ENCODE measurements around the gene VPS39.

VPS39 gene

DNA sequence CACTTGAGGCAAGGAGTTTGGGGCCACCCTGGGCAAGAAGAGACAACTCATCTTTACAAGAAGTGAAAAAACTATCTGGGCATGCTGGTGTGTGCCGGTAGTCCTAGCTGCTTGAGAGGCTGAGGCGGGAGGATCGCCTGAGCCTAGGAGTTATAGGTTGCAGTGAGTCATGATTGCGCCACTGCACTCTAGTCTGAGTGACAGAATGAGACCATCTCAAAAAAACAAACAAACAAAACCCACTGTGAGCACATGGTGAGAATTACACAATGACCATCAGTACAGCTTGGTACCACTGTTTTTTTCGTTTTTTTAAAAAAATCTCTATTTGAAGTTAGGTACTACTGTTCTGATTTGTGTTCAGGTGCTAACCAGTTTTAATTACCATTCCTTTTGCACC, 13.6 kb downstream of the VPS39 start:
- no peak for DNase-seq

DNA sequence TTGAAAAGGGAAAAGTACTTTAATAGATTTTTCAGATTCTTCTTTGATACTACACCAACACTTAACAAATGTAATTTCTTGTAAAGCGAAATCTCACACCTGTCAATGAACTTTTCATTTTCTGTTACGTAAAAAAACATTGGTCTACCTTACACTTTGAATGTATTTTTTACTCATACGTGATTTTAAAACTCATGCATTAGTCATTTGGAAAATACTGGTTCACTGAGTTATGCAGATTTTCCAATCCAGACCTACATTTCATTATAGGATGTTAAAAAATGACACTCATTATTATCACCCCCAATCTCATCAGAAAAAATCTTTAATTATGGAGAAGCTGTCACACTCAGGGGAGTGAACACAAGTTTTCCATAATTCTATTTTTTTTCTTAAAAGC, 14.7 kb downstream of the VPS39 start:
- DNase-seq, result no peak

DNA sequence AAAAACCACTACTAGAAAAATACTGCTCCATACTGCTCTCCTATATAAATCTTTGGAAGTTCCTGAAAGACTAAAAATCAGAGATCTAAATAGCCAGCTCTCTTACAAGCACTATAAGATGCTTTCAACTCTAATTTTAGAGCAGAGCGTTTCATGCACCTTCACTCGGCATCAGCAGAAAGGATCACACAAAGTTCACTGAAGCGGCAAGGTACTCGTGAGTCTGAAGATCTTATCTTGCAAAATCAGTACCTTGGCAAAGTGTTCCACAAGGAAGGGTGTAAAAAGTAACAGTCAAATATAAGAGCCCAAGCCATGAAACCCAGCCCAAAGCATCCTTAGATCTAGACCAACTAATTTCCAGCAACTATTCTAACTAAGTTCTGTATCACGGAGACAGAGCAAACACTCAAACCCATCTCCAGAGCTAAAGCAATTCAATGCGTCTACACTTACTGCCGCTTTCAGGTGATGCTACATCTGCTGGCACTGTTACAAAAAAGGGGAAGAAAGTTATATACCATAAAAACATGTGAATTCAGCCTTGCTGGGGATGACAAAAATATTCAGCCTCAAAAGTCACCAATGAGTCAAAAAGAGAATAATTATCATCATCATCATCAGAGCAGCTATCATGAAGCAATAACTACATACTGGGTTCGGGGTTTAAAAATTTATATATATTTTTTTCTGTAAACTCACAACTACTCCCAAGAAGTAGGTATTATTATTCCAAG, 16.3 kb downstream of the VPS39 start:
- no peak for DNase-seq

DNA sequence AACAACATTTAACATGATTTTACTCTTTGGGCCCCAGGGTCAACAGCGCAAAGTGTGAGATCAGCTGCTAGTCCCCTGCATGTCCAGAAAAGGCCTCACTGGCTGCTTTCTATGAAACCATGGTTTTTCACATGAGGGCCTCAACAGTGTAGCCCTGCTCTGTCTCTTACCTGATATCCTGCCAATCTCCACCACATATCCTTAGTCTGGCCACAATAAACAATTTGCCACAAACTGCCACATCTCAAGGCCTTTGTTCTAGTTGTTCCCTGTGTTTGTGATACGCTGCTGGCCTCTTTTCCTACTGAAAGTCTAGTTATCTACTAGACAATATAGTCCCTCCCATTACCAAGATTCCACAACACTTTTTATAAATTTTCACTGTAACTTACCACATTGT, 17.7 kb downstream of the VPS39 start:
- DNase-seq, result no peak

GRCh38 chr15:42185801-42186200, 22.3 kb downstream of the VPS39 start:
- no peak for DNase-seq

DNA sequence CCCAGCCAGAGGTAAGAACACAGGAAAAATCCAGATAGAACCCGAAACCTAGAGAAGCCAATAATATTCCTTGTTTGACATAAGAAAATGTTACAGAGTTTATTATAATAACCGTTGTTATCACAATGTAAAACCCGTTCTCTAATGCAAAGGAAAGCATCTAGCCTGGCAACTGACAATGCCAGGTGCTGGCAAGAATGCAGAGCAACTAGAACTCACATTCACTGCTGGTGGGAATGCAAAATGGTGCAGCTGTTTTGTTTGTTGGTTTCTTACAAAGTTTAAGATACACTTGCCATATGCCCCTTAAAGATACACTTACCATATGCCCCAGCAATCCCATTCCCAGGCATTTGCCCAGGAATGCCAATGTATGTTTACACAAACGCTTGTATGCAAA, 23.4 kb downstream of the VPS39 start:
- no peak for DNase-seq

GRCh38 chr15:42184296-42184695, 23.8 kb downstream of the VPS39 start:
- no peak for DNase-seq

GRCh38 chr15:42182961-42183360, 25.1 kb downstream of the VPS39 start:
- no peak for DNase-seq

- DNase-seq, result no peak
Measured at GRCh38 chr15:42182328-42182886, 25.7 kb downstream of the VPS39 start.

GRCh38 chr15:42178056-42178455, 30.0 kb downstream of the VPS39 start:
- no peak for DNase-seq

GRCh38 chr15:42175671-42176070, 32.4 kb downstream of the VPS39 start:
- DNase-seq, result no peak

- DNase-seq, result no peak
Measured at GRCh38 chr15:42172475-42172874, 35.6 kb downstream of the VPS39 start.

GRCh38 chr15:42171795-42172194, 36.3 kb downstream of the VPS39 start:
- no peak for DNase-seq

DNA sequence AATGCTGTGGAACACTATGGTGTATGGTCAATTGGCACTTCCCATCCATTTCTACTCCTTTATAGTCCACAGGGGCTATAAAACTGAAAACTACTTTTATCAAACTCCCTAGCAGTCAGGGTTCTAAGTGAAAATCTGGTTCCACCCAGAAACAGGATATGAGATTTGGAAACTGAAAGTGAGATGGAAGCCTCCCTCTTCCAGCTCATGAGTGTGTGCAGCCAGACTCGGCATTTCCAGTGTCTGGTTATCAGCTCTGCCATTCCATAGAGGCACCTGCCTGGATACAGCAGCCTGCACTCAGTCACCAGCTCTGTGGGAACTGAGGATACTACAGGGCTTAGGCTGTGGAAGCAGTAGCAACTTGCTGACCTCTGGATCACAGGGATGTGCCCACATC, 37.0 kb downstream of the VPS39 start:
- DNase-seq, result no peak

DNA sequence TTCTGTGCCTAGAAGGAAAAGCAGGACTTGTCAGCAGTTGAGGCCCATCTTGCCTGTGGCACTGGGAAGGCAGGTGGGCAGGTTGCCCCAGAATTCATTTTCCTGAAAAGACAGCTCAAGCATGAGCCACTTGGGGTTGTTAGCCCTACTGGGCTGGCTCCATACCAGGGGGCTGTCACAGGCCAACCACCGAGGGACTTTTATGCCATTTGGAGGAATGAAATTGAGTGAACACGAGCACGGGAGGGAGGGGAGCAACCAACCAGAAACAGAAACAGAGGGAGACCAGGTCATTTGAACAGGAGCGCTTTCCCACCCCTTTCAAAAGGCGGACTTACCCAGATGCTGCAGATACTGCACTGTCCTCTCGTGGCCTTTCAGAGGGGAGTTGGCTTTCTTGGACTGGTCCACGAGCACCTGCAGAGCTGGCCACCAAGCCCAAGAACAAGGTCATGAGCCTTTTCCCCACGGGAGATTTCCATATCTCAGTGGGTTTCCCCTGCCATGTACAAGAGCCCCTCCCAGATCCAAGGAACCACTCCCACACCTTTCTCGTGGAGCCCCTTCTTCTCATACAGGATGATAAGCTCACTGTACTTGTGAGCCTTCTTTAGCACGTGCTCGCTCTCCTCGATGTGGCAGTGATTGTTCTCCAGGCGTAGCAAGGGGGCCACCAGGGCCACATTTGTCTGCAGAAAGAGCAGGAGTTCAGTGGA, 41.7 kb downstream of the VPS39 start:
- DNase-seq, result no peak

DNA sequence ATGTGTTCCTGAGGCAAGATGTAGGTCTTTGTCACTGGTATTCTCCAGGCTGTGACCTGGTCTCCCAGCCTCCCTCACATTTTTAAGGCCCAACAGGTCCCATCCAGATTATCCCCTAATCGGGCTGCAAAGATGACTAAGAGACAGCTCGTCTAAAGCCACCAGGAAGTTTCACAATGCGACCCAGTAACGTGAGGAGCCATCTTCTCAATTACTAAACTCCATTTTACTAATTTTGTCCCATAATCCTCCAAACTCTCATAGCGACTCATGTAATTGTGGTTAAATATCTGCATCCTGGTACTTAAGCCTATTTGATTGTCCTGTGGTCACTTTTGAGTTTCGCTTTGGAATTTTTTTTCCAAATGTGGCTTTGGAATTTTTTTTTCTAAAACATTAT, 43.0 kb downstream of the VPS39 start:
- no peak for DNase-seq

- no peak for DNase-seq
Measured at GRCh38 chr15:42163947-42164550, 44.1 kb downstream of the VPS39 start.

DNA sequence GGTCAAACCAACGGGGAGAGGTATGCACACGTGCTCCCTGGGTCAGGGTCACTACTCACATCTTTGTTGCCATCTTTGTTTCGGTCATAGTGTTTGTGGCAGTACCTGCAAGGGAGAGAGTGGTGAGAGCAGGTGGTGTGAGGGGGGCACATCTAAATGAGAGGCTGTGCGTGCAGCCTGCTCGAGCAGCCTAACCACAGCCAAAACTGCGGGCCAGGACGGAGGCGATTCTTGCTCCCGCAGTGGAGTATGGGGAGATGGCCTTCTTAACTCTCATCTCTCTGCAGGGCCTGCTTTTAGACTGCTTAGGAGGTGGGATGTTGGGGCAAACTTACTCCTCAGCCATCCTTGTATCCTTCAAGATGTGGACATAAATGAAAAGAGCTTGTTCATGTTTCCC, 44.8 kb downstream of the VPS39 start:
- no peak for DNase-seq

GRCh38 chr15:42160136-42160535, 48.0 kb downstream of the VPS39 start:
- DNase-seq, result no peak

DNA sequence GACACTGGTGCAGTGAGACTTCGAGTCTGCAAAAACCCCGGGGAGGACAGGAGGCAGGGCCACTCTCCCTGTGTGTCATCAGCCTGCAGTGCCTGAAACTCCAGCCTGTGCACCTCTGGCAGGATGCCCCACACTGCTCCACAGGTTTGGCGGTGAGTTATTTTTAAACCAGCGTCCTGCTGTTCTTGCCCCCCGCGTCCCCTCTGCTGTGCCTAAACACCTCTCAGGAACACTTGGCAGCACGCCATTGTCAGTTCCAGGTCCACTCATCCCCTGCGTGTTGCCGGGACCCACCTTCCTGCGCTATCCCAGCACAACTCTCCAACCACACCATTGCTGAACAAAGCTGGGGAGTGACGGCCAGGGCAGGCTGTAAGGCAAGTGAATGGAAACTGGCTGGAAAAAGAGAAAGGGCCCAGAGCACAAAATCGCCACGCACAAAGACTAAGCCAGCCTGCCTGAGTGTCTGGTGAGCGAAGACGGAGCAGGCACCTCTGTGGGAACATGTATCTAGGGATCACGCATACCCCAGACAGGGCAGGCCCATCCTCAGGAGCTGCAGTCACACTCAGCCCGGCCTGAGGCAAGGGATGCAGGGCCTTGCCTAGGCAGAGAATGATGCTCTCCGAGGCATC, 48.6 kb downstream of the VPS39 start:
- no peak for DNase-seq

DNA sequence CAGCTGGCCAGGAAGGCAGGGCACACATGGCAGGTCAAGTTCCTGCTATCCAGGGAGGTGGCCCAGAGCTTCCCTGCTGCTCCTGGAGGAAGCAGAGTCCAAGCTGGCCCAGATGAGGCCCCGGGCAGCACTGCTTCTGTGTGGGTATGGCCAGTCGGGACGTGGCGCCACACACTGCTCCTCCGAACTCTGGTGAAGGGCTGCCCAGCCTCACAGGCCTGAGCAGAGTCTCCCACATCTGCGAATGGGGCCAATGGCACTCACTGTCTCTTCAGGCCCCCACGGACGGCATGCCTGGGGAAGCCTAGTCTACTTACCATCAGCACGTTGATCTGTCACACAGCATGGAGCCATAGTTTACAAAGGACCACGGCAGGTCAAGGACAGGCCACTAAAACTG, 49.2 kb downstream of the VPS39 start:
- no peak for DNase-seq

DNA sequence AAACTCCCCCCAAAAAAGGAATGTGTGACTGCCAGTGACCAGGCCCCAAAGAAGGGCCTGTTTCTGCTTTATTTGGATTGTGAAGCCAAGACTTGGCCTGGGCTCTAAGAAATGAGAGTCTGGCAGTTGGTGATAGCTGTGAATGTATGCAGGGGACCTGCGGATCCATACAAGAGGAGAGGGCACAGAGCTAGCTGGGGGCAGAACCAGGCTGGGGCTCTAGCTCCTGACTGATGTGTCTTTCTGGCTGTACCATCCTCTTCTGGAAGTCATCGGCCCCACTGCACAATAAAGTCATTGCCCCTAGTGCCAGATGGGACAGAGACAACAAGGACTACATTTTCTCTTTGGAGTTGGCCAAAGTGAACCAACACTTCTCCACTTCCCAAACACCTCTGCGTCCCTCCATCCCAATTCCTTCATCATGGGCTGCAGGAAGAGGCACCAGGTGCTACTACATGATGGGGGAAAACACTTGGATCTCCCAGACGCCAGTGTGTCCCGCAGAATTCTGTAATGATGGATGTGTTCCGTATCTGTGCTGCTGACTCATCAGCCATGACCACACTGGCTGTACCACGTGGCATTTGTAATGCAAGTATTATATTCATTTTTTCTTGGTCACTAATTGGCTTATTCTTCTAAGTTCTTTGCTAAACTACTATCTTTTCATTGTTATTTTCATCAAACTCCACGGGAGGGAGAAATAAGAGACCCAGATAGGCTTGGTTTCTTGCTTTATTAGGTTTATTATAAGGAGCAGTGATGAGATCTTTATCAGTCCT, 49.9 kb downstream of the VPS39 start:
- no peak for DNase-seq

- DNase-seq, result no peak
Measured at GRCh38 chr15:42157381-42157780, 50.7 kb downstream of the VPS39 start.

Data from cerebellar nuclear complex (tissue), 1 donor.